Amygdala (tissue), 56 donors: ENCODE data around the gene ZFHX2.
"Not testable (repeated sequence)": the region's sequence is repeated elsewhere in the genome, so short reads cannot be mapped to it uniquely, and the experiment has no call there.

Source experiments
- DNase-seq, 56 donors: peaks; one replicate each; lab custom pipeline; 2025; lab: John Stamatoyannopoulos, UW

The ZFHX2 gene

GRCh38 chr14:23551266-23552028 is at the start of gene ZFHX2:
Gene ZFHX2 (minus strand): TSS chr14:23551765. CDS start chr14:23535325, 16,440 bp downstream.
- DNase-seq = peak in 55 of 56 donors; percentile 49 to 91 (median 80)

GRCh38 chr14:23600806-23601205 is 49.2 kb upstream of the ZFHX2 start:
- no peak for DNase-seq

GRCh38 chr14:23600322-23600707 is 48.8 kb upstream of the ZFHX2 start:
- DNase-seq = no peak

GRCh38 chr14:23594191-23594590 is 42.6 kb upstream of the ZFHX2 start:
- not testable (repeated sequence) for DNase-seq

GRCh38 chr14:23590198-23590597 is 38.6 kb upstream of the ZFHX2 start:
- DNase-seq = no peak

GRCh38 chr14:23589606-23590005 is 38.0 kb upstream of the ZFHX2 start:
- no peak for DNase-seq

- peak in 51 of 56 donors; percentile 39 to 92 (median 69) for DNase-seq
Observed at GRCh38 chr14:23588884-23589598, 37.5 kb upstream of the ZFHX2 start.

GRCh38 chr14:23584527-23585203 is 33.1 kb upstream of the ZFHX2 start:
- not testable (repeated sequence) for DNase-seq

- DNase-seq = not testable (repeated sequence)
Observed at GRCh38 chr14:23583761-23584526, 32.4 kb upstream of the ZFHX2 start.

- DNase-seq = no peak
Observed at GRCh38 chr14:23582906-23583760, 31.6 kb upstream of the ZFHX2 start.

- no peak for DNase-seq
Observed at GRCh38 chr14:23580948-23581281, 29.4 kb upstream of the ZFHX2 start.

- no peak for DNase-seq
Observed at GRCh38 chr14:23580152-23580926, 28.8 kb upstream of the ZFHX2 start.

- no peak for DNase-seq
Observed at GRCh38 chr14:23579739-23580138, 28.2 kb upstream of the ZFHX2 start.

- DNase-seq = no peak
Observed at GRCh38 chr14:23579311-23579630, 27.7 kb upstream of the ZFHX2 start.

- peak in 38 of 56 donors; percentile 27 to 82 (median 58) for DNase-seq
Observed at GRCh38 chr14:23578560-23579310, 27.2 kb upstream of the ZFHX2 start, which contains the start of gene JPH4. Gene JPH4 (minus strand): TSS chr14:23578790. CDS start chr14:23577453, 1,337 bp downstream.

GRCh38 chr14:23577710-23578392 is 26.3 kb upstream of the ZFHX2 start:
- peak in 3 of 56 donors; percentile 22 to 63 (median 58) for DNase-seq

GRCh38 chr14:23577004-23577681 is 25.6 kb upstream of the ZFHX2 start:
- DNase-seq = peak in 3 of 56 donors; percentile 35 to 59 (median 40)
